Heart right ventricle (tissue), 16 donors: Measurements from ENCODE around the gene VAMP2. TPM values are rescaled to one million over a fixed set of nuclear protein-coding genes. Genes with fewer than 3 reads are reported as not detected.
A peak's percentile ranks its signal among the peaks of the same experiment; 100 is the strongest.

ENCODE experiments used
- ATAC-seq, 8 donors: fragments of 200-7000 bp; cut with Tn5 transposase; one replicate each; pipeline ENCODE4 v1.9.1; 2020; ENCODE audit warnings: mild to moderate bottlenecking in 8 of 8, moderate library complexity in 8 of 8, moderate number of reproducible peaks in 1 of 8
- DNase-seq, 2 donors: peaks; one replicate each; pipeline ENCODE4 v3.0.0-alpha.2; 2020
- H3K27ac ChIP-seq, 10 donors: fragments of 200-600 bp; sonication (generic) in 2 of 10; one replicate each; pipeline versions ENCODE4 v1.5.0 to v1.8.0; 2020 to 2022; ENCODE audit warnings: mild to moderate bottlenecking in 3 of 10
- H3K27me3 ChIP-seq, 7 donors: fragments of 200-600 bp; one replicate each; pipeline ENCODE4 v1.8.0; 2021 to 2022; ENCODE audit warnings: mild to moderate bottlenecking in 2 of 7
- H3K36me3 ChIP-seq, 9 donors: fragments of 200-600 bp; sonication (generic) in 1 of 9; one replicate each; pipeline versions ENCODE4 v1.5.0 to v1.8.0; 2020 to 2022; ENCODE audit warnings: mild to moderate bottlenecking in 2 of 9
- H3K4me1 ChIP-seq, 9 donors: fragments of 200-600 bp; sonication (generic) in 1 of 9; one replicate each; pipeline versions ENCODE4 v1.5.0 to v1.8.0; 2020 to 2022; ENCODE audit warnings: mild to moderate bottlenecking in 4 of 9
- H3K4me3 ChIP-seq, 10 donors: fragments of 200-600 bp; sonication (generic) in 2 of 10; one replicate each; pipeline versions ENCODE4 v1.5.0 to v1.8.0; 2020 to 2022; ENCODE audit warnings: mild to moderate bottlenecking in 7 of 10, moderate library complexity in 2 of 10
- H3K9me3 ChIP-seq, 11 donors: fragments of 200-600 bp in 10 of 11; sonication (generic) in 2 of 11; one replicate each; pipeline versions ENCODE4 v1.5.0 to v1.8.0; 2013 to 2022; ENCODE audit warnings: mild to moderate bottlenecking in 2 of 11, control low read depth in 1 of 11, moderate library complexity in 1 of 11
- WGBS, 2 donors: extraction: QIAGEN DNeasy Blood & Tissue Kit; methylation state at CpG; one replicate each; pipeline ENCODE4 v1.1.7; 2013; ENCODE audit warnings: inconsistent platforms in 1 of 2; 5-methylcytosine and 5-hydroxymethylcytosine counted together
- intact Hi-C, 10 donors: fragments of 100-400 bp; cut with DNase I; formaldehyde crosslinking; loops; one replicate each; pipeline versions ENCODE4 v1.11.1 to v1.14.2; 2022
- polyA plus RNA-seq, 2 donors: library from polyadenylated mRNA; stranded (reverse); fragments of 200-250 nt; gene quantifications; one replicate each; pipeline ENCODE4 v1.2.3, GENCODE V29; 2013
- total RNA-seq, 10 donors: library from RNA; stranded (reverse); fragmentation: NEBNext Ultra II Directional in 3 of 10; extraction: Animal tissue kit (Norgen Biotek cat#: 25700) in 3 of 10; gene quantifications; one replicate each; pipeline versions ENCODE4 v1.2.1 to v1.2.4, GENCODE V29; 2021 to 2023
- TF ChIP-seq, protein P1 (sequence below), 9 donors: fragments of 200-600 bp; sonication (generic) in 2 of 9; IDR thresholded peaks; one replicate each; pipeline versions ENCODE4 v1.5.0 to v1.8.0; 2021 to 2022; ENCODE audit warnings: antibody characterized with exemption in 9 of 9, mild to moderate bottlenecking in 5 of 9, moderate library complexity in 1 of 9
- donor health status: Arrhythmogenic right ventricular cardiomyopathy.
- donor health status: ischemic (EF 13 %, LVEDD 7.1; RV severe dilation, severe dysfunction).
- donor health status: healthy with polysubstance abuse.
- donor health status: DM: no; HTN: yes; CAD: no.
- donor health status: DM: no; HTN: no; CAD: no.
- donor health status: ischemic (EF 25% LVEDD 6.9; RV normal size, moderate dysfunction).
- donor health status: ischemic (EF 25% LVEDD 5.7; RV mildly dilated, moderate dysfunction).
- donor health status: healthy.
- donor health status: DM: yes; HTN: yes; CAD: no.
- donor health status: Ischemic cardiomyopathy.
- donor health status: ischemic (EF 35%, LVEDD 5.7; RV mildly dilated, moderate dysfunction).
- donor health status: nonischemic (EF 11% LVEDD 7.7; RV severe dilation, severe dysfunction).
- donor health status: DM: yes; HTN: yes; CAD: no.
- donor health status: PGD.
- donor health status: ischemic (EF 29% LVEDD 5.4; RV normal size, mild dysfunction).
- donor health status: nonischemic (EF 23%, LVEDD 6.1; RV moderate dilation, normal function).

The VAMP2 gene
- total and polyA plus RNA-seq, 12 donors, result 46.8 to 67.8 (median 59.9) TPM

DNA sequence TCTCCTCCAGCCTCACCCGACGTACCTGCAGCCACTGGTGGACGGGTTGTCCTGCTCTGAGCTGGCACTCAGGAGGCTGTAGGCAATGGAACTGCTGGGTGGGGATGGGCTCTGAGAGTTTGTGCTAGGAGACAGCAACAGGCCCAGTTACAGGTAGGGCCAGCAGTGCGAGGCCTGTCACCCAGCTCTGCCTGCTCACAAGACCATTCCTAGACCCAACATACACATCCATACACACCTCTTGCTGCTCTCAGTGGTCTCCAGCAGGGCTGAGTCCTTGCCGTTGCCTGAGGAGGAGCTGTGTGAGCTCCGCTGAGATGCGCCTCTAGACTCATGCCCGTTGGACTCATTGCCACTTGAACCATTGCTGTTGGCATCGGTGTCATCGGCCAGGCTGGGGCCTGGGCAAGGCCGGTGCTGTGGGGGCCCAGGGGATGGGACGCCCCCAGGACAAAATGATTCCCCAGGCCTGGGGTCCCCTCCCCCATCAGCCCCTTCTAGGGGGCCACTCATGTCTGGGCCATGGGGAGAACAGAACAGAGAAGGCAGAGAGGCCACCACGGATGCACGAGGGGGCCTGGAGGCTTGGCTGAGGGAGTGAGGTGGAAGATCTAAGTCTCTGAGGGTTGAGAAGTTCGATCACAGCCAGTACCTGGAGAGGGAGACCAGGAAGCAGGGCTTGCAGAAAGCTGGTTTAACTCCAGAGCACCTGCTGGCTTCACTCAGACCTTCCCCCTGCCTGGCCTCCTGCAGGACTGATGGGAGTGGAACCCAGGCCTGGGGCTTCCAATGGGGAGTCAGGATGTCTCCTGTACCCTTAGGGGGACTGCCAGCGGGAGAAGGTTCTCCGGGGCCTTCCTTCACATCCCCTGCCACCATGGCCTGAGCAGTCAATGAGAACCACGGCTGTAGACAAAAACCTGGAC is 12.3 kb downstream of the VAMP2 start:
- TF ChIP-seq, protein P1, sequence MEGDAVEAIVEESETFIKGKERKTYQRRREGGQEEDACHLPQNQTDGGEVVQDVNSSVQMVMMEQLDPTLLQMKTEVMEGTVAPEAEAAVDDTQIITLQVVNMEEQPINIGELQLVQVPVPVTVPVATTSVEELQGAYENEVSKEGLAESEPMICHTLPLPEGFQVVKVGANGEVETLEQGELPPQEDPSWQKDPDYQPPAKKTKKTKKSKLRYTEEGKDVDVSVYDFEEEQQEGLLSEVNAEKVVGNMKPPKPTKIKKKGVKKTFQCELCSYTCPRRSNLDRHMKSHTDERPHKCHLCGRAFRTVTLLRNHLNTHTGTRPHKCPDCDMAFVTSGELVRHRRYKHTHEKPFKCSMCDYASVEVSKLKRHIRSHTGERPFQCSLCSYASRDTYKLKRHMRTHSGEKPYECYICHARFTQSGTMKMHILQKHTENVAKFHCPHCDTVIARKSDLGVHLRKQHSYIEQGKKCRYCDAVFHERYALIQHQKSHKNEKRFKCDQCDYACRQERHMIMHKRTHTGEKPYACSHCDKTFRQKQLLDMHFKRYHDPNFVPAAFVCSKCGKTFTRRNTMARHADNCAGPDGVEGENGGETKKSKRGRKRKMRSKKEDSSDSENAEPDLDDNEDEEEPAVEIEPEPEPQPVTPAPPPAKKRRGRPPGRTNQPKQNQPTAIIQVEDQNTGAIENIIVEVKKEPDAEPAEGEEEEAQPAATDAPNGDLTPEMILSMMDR (IDR thresholded peaks at IDR 0.05), result no peak
- intact Hi-C loops, result loop anchor here in 4 of 10 donors (1.0 to 10.0 kb wide), 5 partner anchors 11 to 316 kb away; partner anchors contain the start of genes CYB5D1 (in 1 of the 4), KDM6B (in 1 of the 4), NAA38 (in 1 of the 4) and TMEM88 (in 1 of the 4)
- DNase-seq (peak; percentile 21 to 25), ATAC-seq (peak in 1 of 8 donors; percentile 0)
- Histone ChIP-seq H3K4me1 (peaks cover 28 to 76% (median 51%) of the 10 kb centered on the region in 9 donors), H3K27ac (peak overlapping the region; percentile 97 to 100 (median 100)), H3K36me3 (peaks cover 38 to 60% (median 53%) of the 10 kb centered on the region in 9 donors), H3K9me3 (no peaks in the 10 kb centered on the region), H3K4me3 (peak overlapping the region; percentile 53 to 96 (median 78)), H3K27me3 (no peaks in the 10 kb centered on the region)
- 62 to 66% methylated on average over 18 of the region's 18 CpGs for WGBS, 2 donors

DNA sequence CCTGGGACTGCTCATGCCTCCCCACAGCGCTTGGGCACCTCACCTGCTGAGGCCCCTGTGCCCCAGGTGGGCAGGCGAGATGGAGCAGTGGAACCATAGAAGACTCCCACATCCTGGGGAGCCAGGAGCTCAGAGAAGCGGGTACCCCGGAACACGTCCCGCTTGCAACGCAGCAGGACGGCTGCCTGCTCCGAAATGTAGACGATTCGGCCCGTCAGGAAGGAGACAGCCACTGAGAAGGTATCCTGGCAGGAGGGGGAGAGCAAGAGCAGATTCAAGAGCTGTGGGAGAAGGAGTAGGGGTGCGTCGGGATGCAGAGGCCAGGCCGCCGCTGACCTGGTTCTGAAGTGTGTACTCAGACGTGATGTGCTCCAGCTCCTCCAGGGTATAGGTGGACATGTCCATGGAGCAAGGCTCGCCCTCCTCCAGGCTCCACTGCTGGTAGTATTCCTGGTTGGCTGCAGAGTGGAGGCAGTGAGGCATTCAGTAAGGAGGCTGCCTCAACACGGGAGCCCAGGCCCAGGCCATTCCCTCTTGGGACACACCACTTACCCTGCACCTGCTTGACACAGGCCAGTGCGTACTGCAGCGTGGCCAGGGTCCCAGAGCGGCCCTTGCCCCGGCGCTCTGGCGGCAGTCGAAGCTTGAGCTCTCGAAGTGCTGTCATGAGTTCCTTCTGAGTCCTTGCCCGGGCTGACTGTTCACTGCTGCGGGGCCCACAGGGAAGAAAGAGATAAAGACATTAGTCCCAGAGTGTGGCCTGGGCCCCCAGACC is 13.1 kb downstream of the VAMP2 start:
- peaks cover 42 to 68% (median 61%) of the 10 kb centered on the region in 9 donors for H3K36me3 ChIP-seq
- no peaks in the 10 kb centered on the region for H3K27me3 ChIP-seq
- peaks cover 28 to 70% (median 46%) of the 10 kb centered on the region in 9 donors for H3K4me1 ChIP-seq
- H3K27ac ChIP-seq, result peak overlapping the region in 8 of 10 donors; percentile 97 to 100 (median 100)
- TF ChIP-seq, protein P1 (IDR thresholded peaks at IDR 0.05), result no peak
- peak overlapping the region in 3 of 10 donors; percentile 74 to 96 (median 78) for H3K4me3 ChIP-seq
- 81% methylated on average over 29 of the region's 29 CpGs for WGBS, 2 donors
- DNase-seq, result peak in 1 of 2 donors; percentile 13
- H3K9me3 ChIP-seq, result no peaks in the 10 kb centered on the region
- intact Hi-C loops, result loop anchor here in 4 of 10 donors (5.0 to 10.0 kb wide), 4 partner anchors 295 to 315 kb away; partner anchors contain the start of genes CYB5D1 (in 1 of the 4), KDM6B (in 1 of the 4), NAA38 (in 1 of the 4) and TMEM88 (in 1 of the 4)
- ATAC-seq, result no peak

DNA sequence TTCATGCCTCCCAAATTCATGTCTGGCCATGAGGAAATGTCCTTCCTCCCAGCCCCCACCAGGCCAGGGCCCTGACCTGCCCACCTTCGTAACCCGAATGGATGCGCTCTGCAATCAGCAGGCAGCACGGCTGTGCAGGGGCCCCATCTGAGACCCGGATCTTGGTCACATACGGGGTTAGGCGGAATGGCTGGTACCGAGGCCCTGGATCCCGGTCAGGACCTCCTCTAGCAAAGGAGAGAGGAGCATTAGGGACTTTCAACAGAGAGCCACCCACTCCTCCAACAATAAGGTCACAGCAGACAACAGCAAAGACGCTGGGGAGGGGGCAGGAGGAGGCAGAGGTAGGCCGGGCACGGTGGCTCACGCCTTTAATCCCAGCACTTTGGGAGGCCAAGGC is 14.2 kb downstream of the VAMP2 start:
- Histone ChIP-seq H3K27me3 (no peaks in the 10 kb centered on the region), H3K27ac (peak overlapping the region in 5 of 10 donors; percentile 17 to 100 (median 30)), H3K4me3 (no peak overlapping the region), H3K4me1 (peaks cover 28 to 63% (median 41%) of the 10 kb centered on the region in 9 donors), H3K9me3 (no peaks in the 10 kb centered on the region), H3K36me3 (peaks cover 52 to 79% (median 72%) of the 10 kb centered on the region in 9 donors)
- WGBS, 2 donors, result 87 to 89% methylated on average over 13 of the region's 13 CpGs
- no peak for ATAC-seq
- TF ChIP-seq, protein P1 (IDR thresholded peaks at IDR 0.05), result no peak
- intact Hi-C loops, result no loop called here
- DNase-seq, result no peak
